HEK293T (cell line): Measurements from ENCODE around the gene SLC37A1.

Source experiments
- ARNT ChIP-seq: fragments of 450-650 bp; IDR thresholded peaks from 2 replicates; pipeline ENCODE4 v1.6.1; 2017; ENCODE audit warnings: mild to moderate bottlenecking
- BHLHE40 ChIP-seq: fragments of 450-650 bp; IDR thresholded peaks from 2 replicates; pipeline ENCODE4 v1.6.1; 2016; ENCODE audit warnings: mild to moderate bottlenecking, moderate library complexity, borderline replicate concordance
- ELF4 ChIP-seq: fragments of 450-650 bp; IDR thresholded peaks from 2 replicates; pipeline ENCODE4 v1.6.1; 2017; ENCODE audit warnings: antibody characterized with exemption
- FOXK2 ChIP-seq: fragments of 450-650 bp; IDR thresholded peaks from 2 replicates; pipeline ENCODE4 v1.6.1; 2016; ENCODE audit warnings: mild to moderate bottlenecking
- FOXM1 ChIP-seq: fragments of 450-650 bp; IDR thresholded peaks from 2 replicates; pipeline ENCODE4 v1.6.1; 2017; ENCODE audit warnings: mild to moderate bottlenecking, borderline replicate concordance
- HDGF ChIP-seq: fragments of 450-650 bp; IDR thresholded peaks from 2 replicates; pipeline ENCODE4 v1.6.1; 2017; ENCODE audit warnings: antibody characterized with exemption, borderline replicate concordance
- L3MBTL2 ChIP-seq: fragments of 450-650 bp; conservative IDR thresholded peaks from 2 replicates; pipeline ENCODE4 v1.6.1; 2016; ENCODE audit warnings: mild to moderate bottlenecking
- LEF1 ChIP-seq: fragments of 450-650 bp; IDR thresholded peaks from 2 replicates; pipeline ENCODE4 v1.6.1; 2017; ENCODE audit warnings: mild to moderate bottlenecking, borderline replicate concordance
- NFRKB ChIP-seq: fragments of 450-650 bp; IDR thresholded peaks from 2 replicates; pipeline ENCODE4 v1.6.1; 2016; ENCODE audit warnings: mild to moderate bottlenecking, moderate library complexity
- PKNOX1 ChIP-seq: fragments of 450-650 bp; IDR thresholded peaks from 2 replicates; pipeline ENCODE4 v1.6.1; 2016
- SP1 ChIP-seq: fragments of 450-650 bp; IDR thresholded peaks from 2 replicates; pipeline ENCODE4 v1.6.1; 2017
- SUZ12 ChIP-seq: fragments of 450-650 bp; IDR thresholded peaks from 2 replicates; pipeline ENCODE4 v1.6.1; 2016; ENCODE audit warnings: mild to moderate bottlenecking
- TARDBP ChIP-seq: fragments of 450-650 bp; IDR thresholded peaks from 2 replicates; pipeline ENCODE4 v1.6.1; 2016
- ZNF384 ChIP-seq: fragments of 450-650 bp; IDR thresholded peaks from 2 replicates; pipeline ENCODE4 v1.6.1; 2016

GRCh38 chr21:42595283-42596187 lies 81.9 kb downstream of the SLC37A1 start:
- TF ChIP-seq FOXK2 (no peak), BHLHE40 (no peak), L3MBTL2 (no peak), ARNT (no peak), TARDBP (no peak), ZNF384 (no peak), SP1 (no peak), SUZ12 (no peak), ELF4 (no peak), LEF1 (no peak), HDGF (no peak), FOXM1 (no peak), NFRKB (no peak), PKNOX1 (no peak)
